Forelimb muscle (tissue), 1 donor: ENCODE results near the gene ECPAS. TPM values are rescaled to one million over a fixed set of nuclear protein-coding genes. Genes with fewer than 3 reads are reported as not detected.
"Not testable (repeated sequence)": the region's sequence is repeated elsewhere in the genome, so short reads cannot be mapped to it uniquely, and the experiment has no call there.

Experiments used
- DNase-seq: peaks from one replicate; pipeline ENCODE4 v3.0.0-alpha.2; 2013; ENCODE audit warnings: low read depth
- polyA plus RNA-seq: library from polyadenylated mRNA; unstranded; fragments of 120-200 nt; gene quantifications from one replicate; pipeline ENCODE4 v1.2.1, GENCODE V29; 2013; ENCODE audit not compliant: insufficient read length

The ECPAS gene
- polyA plus RNA-seq, 1 donor, result 165 TPM

GRCh38 chr9:111477677-111478076 is 6.5 kb downstream of the ECPAS start:
- DNase-seq, result no peak

GRCh38 chr9:111475195-111475594 is 9.0 kb downstream of the ECPAS start:
- no peak for DNase-seq

- DNase-seq, result no peak
Observed at GRCh38 chr9:111474385-111474784, 9.8 kb downstream of the ECPAS start.

- no peak for DNase-seq
Observed at GRCh38 chr9:111467778-111468367, 16.3 kb downstream of the ECPAS start.

GRCh38 chr9:111463048-111463447 is 21.1 kb downstream of the ECPAS start:
- DNase-seq, result no peak

GRCh38 chr9:111458139-111459009 is 25.8 kb downstream of the ECPAS start:
- no peak for DNase-seq

- no peak for DNase-seq
Observed at GRCh38 chr9:111456529-111456928, 27.7 kb downstream of the ECPAS start.

GRCh38 chr9:111455638-111456037 is 28.5 kb downstream of the ECPAS start:
- no peak for DNase-seq

GRCh38 chr9:111454751-111455150 is 29.4 kb downstream of the ECPAS start:
- no peak for DNase-seq

- DNase-seq, result no peak
Observed at GRCh38 chr9:111451570-111451969, 32.6 kb downstream of the ECPAS start.

GRCh38 chr9:111450124-111450523 is 34.1 kb downstream of the ECPAS start:
- DNase-seq, result no peak

- DNase-seq, result no peak
Observed at GRCh38 chr9:111449705-111450104, 34.5 kb downstream of the ECPAS start.

GRCh38 chr9:111445799-111446198 is 38.4 kb downstream of the ECPAS start:
- not testable (repeated sequence) for DNase-seq

GRCh38 chr9:111443454-111443853 is 40.7 kb downstream of the ECPAS start:
- no peak for DNase-seq

GRCh38 chr9:111442360-111443027 is 41.7 kb downstream of the ECPAS start:
- no peak for DNase-seq

- DNase-seq, result no peak
Observed at GRCh38 chr9:111440226-111440625, 44.0 kb downstream of the ECPAS start.

GRCh38 chr9:111438541-111439235 is 45.5 kb downstream of the ECPAS start:
- DNase-seq, result no peak

GRCh38 chr9:111436571-111436970 is 47.6 kb downstream of the ECPAS start:
- DNase-seq, result peak; percentile 40

- no peak for DNase-seq
Observed at GRCh38 chr9:111433082-111433481, 51.1 kb downstream of the ECPAS start.

GRCh38 chr9:111431684-111432083 is 52.5 kb downstream of the ECPAS start:
- DNase-seq, result no peak

- no peak for DNase-seq
Observed at GRCh38 chr9:111429175-111429574, 55.0 kb downstream of the ECPAS start.

GRCh38 chr9:111427186-111427585 is 57.0 kb downstream of the ECPAS start:
- DNase-seq, result no peak
